GM18498 (cell line): Measurements from ENCODE around the gene PTPRG.

Experiments
- ATAC-seq: cut with Tn5 transposase; IDR thresholded peaks from one replicate; pipeline ENCODE4 v1.9.1; 2021; ENCODE audit warnings: mild to moderate bottlenecking, moderate library complexity; ENCODE audit not compliant: unreplicated experiment

PTPRG gene

GRCh38 chr3:62125380-62125779 is 564.0 kb downstream of the PTPRG start:
- ATAC-seq, result no peak

- no peak for ATAC-seq
Measured at GRCh38 chr3:62127116-62127515, 565.7 kb downstream of the PTPRG start.

GRCh38 chr3:62128051-62128450 is 566.7 kb downstream of the PTPRG start:
- ATAC-seq, result no peak

- no peak for ATAC-seq
Measured at GRCh38 chr3:62128681-62129080, 567.3 kb downstream of the PTPRG start.

GRCh38 chr3:62131050-62131449 is 569.7 kb downstream of the PTPRG start:
- no peak for ATAC-seq

GRCh38 chr3:62131620-62132019 is 570.2 kb downstream of the PTPRG start:
- no peak for ATAC-seq

- no peak for ATAC-seq
Measured at GRCh38 chr3:62132027-62132602, 570.7 kb downstream of the PTPRG start.

- ATAC-seq, result no peak
Measured at GRCh38 chr3:62133015-62133414, 571.6 kb downstream of the PTPRG start.

GRCh38 chr3:62134061-62134496 is 572.7 kb downstream of the PTPRG start:
- ATAC-seq, result no peak

GRCh38 chr3:62135741-62136140 is 574.4 kb downstream of the PTPRG start:
- no peak for ATAC-seq

- ATAC-seq, result no peak
Measured at GRCh38 chr3:62139957-62140356, 578.6 kb downstream of the PTPRG start.

- ATAC-seq, result no peak
Measured at GRCh38 chr3:62142331-62143085, 581.1 kb downstream of the PTPRG start.

GRCh38 chr3:62143843-62144450 is 582.6 kb downstream of the PTPRG start:
- no peak for ATAC-seq

GRCh38 chr3:62144482-62144881 is 583.1 kb downstream of the PTPRG start:
- no peak for ATAC-seq

- no peak for ATAC-seq
Measured at GRCh38 chr3:62145086-62145757, 583.9 kb downstream of the PTPRG start.

GRCh38 chr3:62149539-62149938 is 588.2 kb downstream of the PTPRG start:
- no peak for ATAC-seq

- ATAC-seq, result no peak
Measured at GRCh38 chr3:62149962-62150361, 588.6 kb downstream of the PTPRG start.

GRCh38 chr3:62151591-62151990 is 590.2 kb downstream of the PTPRG start:
- ATAC-seq, result no peak

- no peak for ATAC-seq
Measured at GRCh38 chr3:62153231-62153630, 591.9 kb downstream of the PTPRG start.

- ATAC-seq, result no peak
Measured at GRCh38 chr3:62154457-62155148, 593.2 kb downstream of the PTPRG start.

GRCh38 chr3:62159056-62159708 is 597.8 kb downstream of the PTPRG start:
- no peak for ATAC-seq
